Bone marrow (tissue), 2 donors: ENCODE measurements around the gene NGDN.
"Not testable (repeated sequence)": the region's sequence is repeated elsewhere in the genome, so short reads cannot be mapped to it uniquely, and the experiment has no call there.

Experiments
- DNase-seq, 2 donors: peaks; one replicate each; lab custom pipeline; 2025; lab: John Stamatoyannopoulos, UW

The NGDN gene

GRCh38 chr14:23439107-23439835, 30.2 kb upstream of the NGDN start:
- DNase-seq = no peak

- DNase-seq = no peak
Observed at GRCh38 chr14:23441076-23441475, 28.4 kb upstream of the NGDN start.

- no peak for DNase-seq
Observed at GRCh38 chr14:23442721-23443356, 26.7 kb upstream of the NGDN start.

DNA sequence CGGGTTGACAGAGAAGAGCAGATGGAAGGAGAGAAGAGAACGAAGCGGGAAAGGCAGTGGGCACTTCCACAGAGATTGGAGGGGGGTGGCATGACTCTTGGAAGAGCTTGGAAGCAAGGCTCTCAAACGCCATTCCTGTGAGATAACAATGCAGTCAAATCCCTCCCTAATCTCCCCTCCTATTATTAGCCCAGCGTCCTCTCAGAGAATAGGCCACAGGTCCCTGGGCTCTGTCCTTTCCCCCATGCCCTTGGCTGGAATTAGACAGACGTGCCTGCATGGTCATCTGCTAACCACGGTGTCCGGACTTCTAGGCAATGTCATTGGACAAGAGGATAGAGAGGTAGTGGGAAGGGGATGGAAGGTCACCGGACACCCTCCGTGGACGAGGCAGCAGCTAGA, 26.1 kb upstream of the NGDN start:
- no peak for DNase-seq

DNA sequence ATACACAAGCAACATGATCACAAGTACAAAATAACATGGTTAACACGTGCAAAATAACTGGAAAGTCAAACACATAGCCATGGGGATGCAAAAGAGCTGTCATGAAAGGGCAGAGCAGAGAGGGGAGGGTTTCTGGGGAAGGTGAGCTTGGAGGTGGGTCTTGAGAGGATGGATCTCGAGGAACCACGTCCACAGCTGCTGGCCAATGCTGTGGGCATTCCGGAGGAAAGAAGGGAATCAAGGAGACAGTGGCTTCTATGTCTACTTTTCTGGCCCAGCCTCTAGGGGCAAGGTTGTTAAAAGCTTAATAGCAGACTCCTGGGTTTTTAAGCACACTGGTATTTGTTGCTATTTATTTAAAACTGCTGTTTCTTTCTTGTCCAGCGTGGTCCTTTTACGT, 25.6 kb upstream of the NGDN start:
- DNase-seq = no peak

GRCh38 chr14:23444314-23444713, 25.2 kb upstream of the NGDN start:
- DNase-seq = no peak

DNA sequence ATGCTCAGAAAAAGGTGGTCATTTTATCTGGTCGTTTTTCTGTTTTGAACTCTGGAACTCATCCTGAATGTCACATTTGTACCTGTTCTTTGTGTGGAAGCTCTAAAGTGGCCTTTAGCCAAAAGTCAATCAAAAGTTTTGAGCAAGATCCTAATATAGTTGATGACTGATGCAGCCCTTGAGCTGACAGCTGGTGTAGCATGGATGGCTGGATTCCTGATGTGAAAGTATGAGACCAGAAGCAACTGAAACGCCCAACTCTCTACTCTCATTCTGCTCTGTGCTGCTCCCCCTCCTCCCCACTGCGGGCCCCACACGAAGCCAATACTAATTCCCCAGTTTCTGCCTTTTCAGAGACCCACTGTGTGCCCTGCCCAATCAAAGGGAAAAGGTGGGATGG, 23.7 kb upstream of the NGDN start:
- DNase-seq = no peak

DNA sequence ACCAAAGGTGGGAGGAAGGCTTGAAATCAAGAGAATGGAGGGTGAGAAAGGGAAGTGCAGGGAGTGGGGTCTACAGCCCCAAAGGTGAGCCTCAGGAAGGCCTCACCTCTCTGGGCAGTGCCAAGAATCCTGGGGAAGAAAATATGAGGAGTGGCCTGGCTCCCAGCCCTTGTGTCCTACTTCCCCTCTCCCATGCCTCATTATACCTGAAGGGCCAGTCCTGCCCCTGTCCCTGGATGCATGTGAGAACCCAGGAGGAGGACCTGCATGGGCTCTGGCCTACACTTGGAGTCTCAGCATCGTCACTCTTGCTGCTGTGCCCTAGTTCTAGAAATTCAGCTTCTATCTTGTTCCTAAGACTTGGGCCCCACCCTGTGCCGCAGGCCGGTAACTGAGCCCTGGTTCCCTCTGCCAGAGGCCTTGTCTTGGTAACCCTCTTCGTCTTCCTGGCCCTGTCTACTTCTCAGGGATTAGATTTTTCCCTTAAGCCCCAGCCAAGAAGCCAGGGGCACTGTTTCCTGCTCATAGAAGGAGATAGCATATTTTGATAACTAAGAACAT, 23.1 kb upstream of the NGDN start:
- DNase-seq = no peak

- DNase-seq = no peak
Observed at GRCh38 chr14:23447361-23448350, 21.8 kb upstream of the NGDN start.

GRCh38 chr14:23449314-23449713, 20.2 kb upstream of the NGDN start:
- DNase-seq = no peak

DNA sequence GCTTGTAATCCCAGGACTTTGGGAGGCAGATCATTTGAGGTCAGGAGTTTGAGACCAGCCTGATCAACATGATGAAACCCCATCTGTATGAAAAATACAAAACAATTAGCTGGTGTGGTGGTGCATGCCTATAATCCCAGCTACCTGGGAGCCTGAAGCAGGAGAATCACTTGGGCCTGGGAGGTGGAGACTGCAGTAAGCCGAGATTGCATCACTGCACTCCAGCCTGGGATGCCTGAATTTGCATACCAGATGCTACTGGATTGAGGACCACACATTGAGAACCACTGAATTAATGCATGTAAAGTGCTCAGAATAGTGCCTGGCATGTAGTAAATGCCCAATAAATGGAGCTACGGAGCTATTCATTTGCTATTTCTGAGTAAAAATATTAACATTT, 19.1 kb upstream of the NGDN start:
- DNase-seq = no peak

- no peak for DNase-seq
Observed at GRCh38 chr14:23452237-23452636, 17.3 kb upstream of the NGDN start.

- no peak for DNase-seq
Observed at GRCh38 chr14:23454445-23454856, 15.1 kb upstream of the NGDN start.

DNA sequence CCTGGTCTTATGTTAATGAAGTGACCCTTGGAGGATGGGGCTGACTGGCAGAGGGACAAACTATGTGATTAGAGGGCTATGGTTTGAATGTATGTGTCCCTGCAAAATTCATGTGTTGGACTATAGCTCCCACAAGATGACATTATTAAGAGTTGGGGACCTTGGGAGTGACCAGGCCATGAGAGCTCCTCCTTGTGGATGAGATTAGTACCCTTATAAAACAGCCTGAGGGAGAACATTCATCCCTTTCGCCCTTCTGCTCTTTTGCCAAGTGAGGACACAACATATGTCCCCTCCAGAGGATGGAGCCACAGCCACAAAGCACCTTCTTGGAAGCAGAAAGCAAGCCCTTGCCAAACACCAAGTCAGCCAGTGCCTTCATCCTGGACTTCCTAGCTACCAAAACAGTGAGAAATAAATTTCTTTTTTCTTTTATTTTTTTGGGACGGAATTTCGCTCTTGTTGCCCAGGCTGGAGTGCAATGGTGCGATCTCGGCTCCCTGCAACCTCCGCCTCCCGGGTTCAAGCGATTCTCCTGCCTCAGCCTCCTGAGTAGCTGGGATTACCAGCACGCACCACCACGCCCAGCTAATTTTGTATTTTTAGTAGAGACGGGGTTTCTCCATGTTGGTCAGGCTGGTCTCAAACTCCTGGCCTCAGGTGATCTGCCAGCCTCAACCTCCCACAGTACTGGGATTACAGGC, 12.5 kb upstream of the NGDN start:
- DNase-seq = not testable (repeated sequence)

GRCh38 chr14:23457587-23458445, 11.7 kb upstream of the NGDN start:
- no peak for DNase-seq

GRCh38 chr14:23460960-23461359, 8.5 kb upstream of the NGDN start:
- no peak for DNase-seq

GRCh38 chr14:23464700-23465099, 4.8 kb upstream of the NGDN start:
- DNase-seq = no peak

- DNase-seq = no peak
Observed at GRCh38 chr14:23465261-23465660, 4.2 kb upstream of the NGDN start.

- no peak for DNase-seq
Observed at GRCh38 chr14:23468704-23469126, 788 bp upstream of the NGDN start.

GRCh38 chr14:23469906-23470403, 452 bp downstream of the NGDN start:
- no peak for DNase-seq
